ENCODE results near the gene BCLAF1.
"Not testable (repeated sequence)": the region's sequence is repeated elsewhere in the genome, so short reads cannot be mapped to it uniquely, and the experiment has no call there.

Gene BCLAF1

DNA sequence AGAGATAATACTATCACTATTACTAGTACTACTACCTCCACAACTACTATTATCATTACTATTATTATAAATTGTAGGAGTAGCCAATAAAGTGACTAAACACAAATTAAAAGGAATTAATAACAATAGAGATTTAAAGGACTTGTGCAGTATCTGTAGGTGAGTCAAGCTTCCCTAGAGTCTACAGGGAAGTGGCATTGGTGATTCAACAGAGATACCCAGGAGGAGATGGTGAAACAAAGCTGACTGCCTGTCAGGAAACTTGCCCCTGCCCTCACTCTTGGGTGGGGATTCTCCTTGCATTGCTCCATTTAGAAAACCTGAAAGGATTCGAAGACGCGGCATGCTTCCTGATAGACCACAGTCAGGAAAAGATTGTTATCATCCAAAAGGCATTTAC lies 23.3 kb upstream of the BCLAF1 start:
- TF ChIP-seq, protein P1, sequence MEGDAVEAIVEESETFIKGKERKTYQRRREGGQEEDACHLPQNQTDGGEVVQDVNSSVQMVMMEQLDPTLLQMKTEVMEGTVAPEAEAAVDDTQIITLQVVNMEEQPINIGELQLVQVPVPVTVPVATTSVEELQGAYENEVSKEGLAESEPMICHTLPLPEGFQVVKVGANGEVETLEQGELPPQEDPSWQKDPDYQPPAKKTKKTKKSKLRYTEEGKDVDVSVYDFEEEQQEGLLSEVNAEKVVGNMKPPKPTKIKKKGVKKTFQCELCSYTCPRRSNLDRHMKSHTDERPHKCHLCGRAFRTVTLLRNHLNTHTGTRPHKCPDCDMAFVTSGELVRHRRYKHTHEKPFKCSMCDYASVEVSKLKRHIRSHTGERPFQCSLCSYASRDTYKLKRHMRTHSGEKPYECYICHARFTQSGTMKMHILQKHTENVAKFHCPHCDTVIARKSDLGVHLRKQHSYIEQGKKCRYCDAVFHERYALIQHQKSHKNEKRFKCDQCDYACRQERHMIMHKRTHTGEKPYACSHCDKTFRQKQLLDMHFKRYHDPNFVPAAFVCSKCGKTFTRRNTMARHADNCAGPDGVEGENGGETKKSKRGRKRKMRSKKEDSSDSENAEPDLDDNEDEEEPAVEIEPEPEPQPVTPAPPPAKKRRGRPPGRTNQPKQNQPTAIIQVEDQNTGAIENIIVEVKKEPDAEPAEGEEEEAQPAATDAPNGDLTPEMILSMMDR (IDR thresholded peaks at IDR 0.05; ENCODE audit: control insufficient read depth, extremely low read depth, insufficient read depth) = no peak
- DNase-seq (ENCODE audit: low read depth) = no peak
- H3K4me3 ChIP-seq (ENCODE audit: low read depth, low read length) = no peak overlapping the region

DNA sequence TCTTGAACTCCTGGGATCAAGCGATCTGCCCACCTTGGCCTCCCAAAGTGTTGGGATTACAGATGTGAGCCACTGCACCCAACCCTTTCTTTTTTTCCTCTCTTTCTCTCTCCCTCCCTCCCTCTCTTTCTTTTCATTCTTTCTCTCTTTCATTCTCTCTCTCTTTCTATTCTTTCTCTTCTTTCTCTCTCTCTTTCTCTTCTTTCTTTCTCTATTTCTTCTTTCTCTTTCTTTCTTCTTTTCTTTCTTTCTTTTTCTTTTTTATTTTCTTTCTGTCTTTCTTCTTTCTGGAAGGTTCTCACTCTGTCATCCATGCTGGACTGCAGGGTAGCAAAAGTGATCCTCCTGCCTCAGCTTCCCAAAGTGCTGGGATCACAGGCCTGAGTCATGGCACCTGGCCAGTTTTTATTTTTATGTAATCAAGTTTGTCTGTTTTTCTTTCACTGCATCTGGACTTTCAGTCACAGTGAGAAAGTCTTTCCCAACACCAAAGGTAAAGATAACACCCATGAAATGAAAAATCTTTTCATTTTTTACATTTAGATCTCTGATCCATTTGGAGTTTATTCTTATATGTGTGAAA lies 20.2 kb upstream of the BCLAF1 start:
- H3K4me3 ChIP-seq (ENCODE audit: low read depth, low read length) = no peak overlapping the region
- no peak for DNase-seq (ENCODE audit: low read depth)

GRCh38 chr6:136309171-136309570 lies 19.5 kb upstream of the BCLAF1 start:
- TF ChIP-seq, protein P1 (IDR thresholded peaks at IDR 0.05; ENCODE audit: control insufficient read depth, extremely low read depth, insufficient read depth) = no peak

More for the DNA sequence above, 20.2 kb upstream of the BCLAF1 start:
- TF ChIP-seq, protein P1 (IDR thresholded peaks at IDR 0.05; ENCODE audit: control insufficient read depth, extremely low read depth, insufficient read depth) = no peak

DNA sequence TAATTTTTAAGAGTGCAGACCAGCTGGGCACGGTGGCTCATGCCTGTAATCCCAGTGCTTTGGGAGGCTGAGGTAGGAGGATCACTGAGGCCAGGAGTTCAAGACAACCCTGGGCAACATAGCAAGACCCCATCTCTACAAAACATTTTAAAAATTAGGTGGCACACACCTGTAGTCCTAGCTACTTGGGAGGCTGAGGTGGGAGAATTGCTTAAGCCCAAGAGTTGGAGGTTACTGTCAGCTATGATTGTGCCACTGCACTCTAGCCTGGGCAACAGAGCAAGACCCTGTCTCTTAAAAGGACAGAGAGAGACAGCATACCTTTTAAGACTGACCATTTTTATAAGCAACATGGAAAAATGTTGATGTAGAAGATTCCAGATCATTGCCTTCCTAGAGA lies 18.8 kb upstream of the BCLAF1 start:
- not testable (repeated sequence) for H3K4me3 ChIP-seq (ENCODE audit: low read depth, low read length); DNase-seq (ENCODE audit: low read depth)

More at GRCh38 chr6:136309171-136309570, 19.5 kb upstream of the BCLAF1 start:
- DNase-seq (ENCODE audit: low read depth) = no peak
- no peak overlapping the region for H3K4me3 ChIP-seq (ENCODE audit: low read depth, low read length)

GRCh38 chr6:136307351-136307750 lies 17.7 kb upstream of the BCLAF1 start:
- TF ChIP-seq, protein P1 (IDR thresholded peaks at IDR 0.05; ENCODE audit: control insufficient read depth, extremely low read depth, insufficient read depth) = no peak
- no peak overlapping the region for H3K4me3 ChIP-seq (ENCODE audit: low read depth, low read length)
- no peak for DNase-seq (ENCODE audit: low read depth)

DNA sequence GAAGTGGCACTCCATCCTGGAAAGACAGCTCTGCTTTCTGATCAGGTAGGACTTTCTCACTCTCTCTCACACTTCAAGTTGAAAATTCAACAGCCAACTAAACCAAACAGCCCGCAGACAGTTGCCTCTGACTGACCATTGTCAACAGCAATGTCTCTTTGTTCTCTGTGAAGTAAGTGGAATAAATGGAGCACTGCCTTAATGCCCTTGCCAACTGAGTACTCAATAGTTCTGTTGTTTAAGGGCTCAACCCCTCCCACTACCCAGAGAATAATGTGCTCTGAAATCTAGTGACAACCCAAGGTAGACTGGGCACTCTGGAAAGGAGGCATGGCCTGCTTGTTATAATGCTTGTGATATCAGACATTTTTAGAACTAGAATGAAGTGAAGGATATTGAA lies 16.8 kb upstream of the BCLAF1 start:
- no peak for DNase-seq (ENCODE audit: low read depth)
- TF ChIP-seq, protein P1 (IDR thresholded peaks at IDR 0.05; ENCODE audit: control insufficient read depth, extremely low read depth, insufficient read depth) = no peak
- no peak overlapping the region for H3K4me3 ChIP-seq (ENCODE audit: low read depth, low read length)

DNA sequence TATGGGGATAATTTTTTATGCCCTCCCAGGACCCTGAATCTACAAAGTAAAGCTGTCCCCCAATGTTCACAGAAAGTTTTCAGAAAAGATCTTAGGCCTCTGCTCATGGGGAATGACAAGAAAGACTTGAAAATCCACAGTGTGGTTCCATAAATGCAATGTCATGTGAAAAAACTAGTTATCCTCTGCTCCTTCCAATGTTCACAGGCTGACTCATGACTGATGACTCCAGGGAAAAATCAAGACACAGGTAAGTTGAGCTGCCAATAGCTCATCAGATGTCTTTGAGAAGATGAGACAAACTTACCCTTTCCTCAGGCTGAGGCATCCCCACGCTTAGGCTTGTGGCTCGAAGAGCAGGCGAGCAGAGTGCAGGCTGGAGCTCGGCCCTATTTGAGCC lies 14.8 kb upstream of the BCLAF1 start:
- TF ChIP-seq, protein P1 (IDR thresholded peaks at IDR 0.05; ENCODE audit: control insufficient read depth, extremely low read depth, insufficient read depth) = no peak
- H3K4me3 ChIP-seq (ENCODE audit: low read depth, low read length) = no peak overlapping the region
- DNase-seq (ENCODE audit: low read depth) = no peak

Data from LNCaP clone FGC (cell line).